Breast epithelium (tissue), 3 donors: ENCODE measurements around the gene PLCB3.

Experiments used
- POLR2A ChIP-seq: fragments of 450-650 bp; IDR thresholded peaks from one replicate; pipeline ENCODE4 v1.6.1; 2016; ENCODE audit warnings: antibody characterized with exemption, mild to moderate bottlenecking, moderate library complexity
- POLR2AphosphoS5 ChIP-seq, 3 donors: sonication (generic); formaldehyde crosslinking; IDR thresholded peaks; one replicate each; pipeline ENCODE4 v1.6.1; 2017; ENCODE audit warnings: antibody characterized with exemption in 3 of 3
- TF ChIP-seq, protein P1 (sequence below), 3 donors: fragments of 450-650 bp; IDR thresholded peaks; one replicate each; pipeline ENCODE4 v1.5.1; 2016 to 2017; ENCODE audit warnings: antibody characterized with exemption in 3 of 3, mild to moderate bottlenecking in 3 of 3, moderate library complexity in 3 of 3

GRCh38 chr11:64263947-64264317 is 12.6 kb downstream of the PLCB3 start:
- no peak for TF ChIP-seq POLR2A
- TF ChIP-seq, protein P1, sequence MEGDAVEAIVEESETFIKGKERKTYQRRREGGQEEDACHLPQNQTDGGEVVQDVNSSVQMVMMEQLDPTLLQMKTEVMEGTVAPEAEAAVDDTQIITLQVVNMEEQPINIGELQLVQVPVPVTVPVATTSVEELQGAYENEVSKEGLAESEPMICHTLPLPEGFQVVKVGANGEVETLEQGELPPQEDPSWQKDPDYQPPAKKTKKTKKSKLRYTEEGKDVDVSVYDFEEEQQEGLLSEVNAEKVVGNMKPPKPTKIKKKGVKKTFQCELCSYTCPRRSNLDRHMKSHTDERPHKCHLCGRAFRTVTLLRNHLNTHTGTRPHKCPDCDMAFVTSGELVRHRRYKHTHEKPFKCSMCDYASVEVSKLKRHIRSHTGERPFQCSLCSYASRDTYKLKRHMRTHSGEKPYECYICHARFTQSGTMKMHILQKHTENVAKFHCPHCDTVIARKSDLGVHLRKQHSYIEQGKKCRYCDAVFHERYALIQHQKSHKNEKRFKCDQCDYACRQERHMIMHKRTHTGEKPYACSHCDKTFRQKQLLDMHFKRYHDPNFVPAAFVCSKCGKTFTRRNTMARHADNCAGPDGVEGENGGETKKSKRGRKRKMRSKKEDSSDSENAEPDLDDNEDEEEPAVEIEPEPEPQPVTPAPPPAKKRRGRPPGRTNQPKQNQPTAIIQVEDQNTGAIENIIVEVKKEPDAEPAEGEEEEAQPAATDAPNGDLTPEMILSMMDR (IDR thresholded peaks at IDR 0.05) = no peak
- TF ChIP-seq POLR2AphosphoS5 (IDR thresholded peaks at IDR 0.05) = no peak
